Endodermal cell (in vitro differentiated cells): ENCODE results near the gene PSMC3. TPM values are rescaled to one million over a fixed set of nuclear protein-coding genes. Genes with fewer than 3 reads are reported as not detected.

Experiments
- DNase-seq: peaks from one replicate; pipeline ENCODE4 v3.0.0-alpha.2; 2017
- H3K27ac ChIP-seq: 2 replicates; pipeline ENCODE4 v1.5.1; 2013; ENCODE audit warnings: mild to moderate bottlenecking, low read depth, low read length, moderate library complexity
- H3K27me3 ChIP-seq: 2 replicates; pipeline ENCODE4 v1.6.1; 2013; ENCODE audit warnings: mild to moderate bottlenecking, low read length, moderate library complexity; ENCODE audit not compliant: insufficient read depth, control insufficient read depth, poor library complexity, severe bottlenecking
- H3K36me3 ChIP-seq: 2 replicates; pipeline ENCODE4 v1.7.0; 2013; ENCODE audit warnings: mild to moderate bottlenecking, low read length, moderate library complexity; ENCODE audit not compliant: control insufficient read depth, insufficient read depth
- H3K4me1 ChIP-seq: one replicate; pipeline ENCODE4 v1.7.0; 2013; ENCODE audit warnings: low read length; ENCODE audit not compliant: control insufficient read depth, insufficient read depth
- H3K4me3 ChIP-seq: 2 replicates; pipeline ENCODE4 v1.5.1; 2013; ENCODE audit warnings: mild to moderate bottlenecking, low read length, moderate library complexity
- H3K9ac ChIP-seq: 2 replicates; pipeline ENCODE4 v1.6.1; 2013; ENCODE audit warnings: mild to moderate bottlenecking, low read length, moderate library complexity; ENCODE audit not compliant: poor library complexity, severe bottlenecking; ENCODE audit errors: extremely low read depth
- H3K9me3 ChIP-seq: 2 replicates; pipeline ENCODE4 v1.6.1; 2013; ENCODE audit warnings: mild to moderate bottlenecking, low read length, moderate library complexity; ENCODE audit not compliant: control insufficient read depth
- H3K27ac Mint-ChIP-seq: 2 replicates; pipeline ENCODE4 v1.8.0; 2020; ENCODE audit warnings: mixed read lengths
- H3K27me3 Mint-ChIP-seq: 2 replicates; pipeline ENCODE4 v1.8.0; 2021; ENCODE audit warnings: mild to moderate bottlenecking, mixed read lengths; ENCODE audit not compliant: insufficient read depth
- H3K36me3 Mint-ChIP-seq: 2 replicates; pipeline ENCODE4 v1.8.0; 2020; ENCODE audit warnings: low read depth, mixed read lengths
- H3K4me1 Mint-ChIP-seq: 2 replicates; pipeline ENCODE4 v1.8.0; 2020; ENCODE audit warnings: mixed read lengths
- H3K4me3 Mint-ChIP-seq: 2 replicates; pipeline ENCODE4 v1.8.0; 2020; ENCODE audit warnings: mild to moderate bottlenecking, moderate library complexity, mixed read lengths
- H3K9me3 Mint-ChIP-seq: 2 replicates; pipeline ENCODE4 v1.8.0; 2020; ENCODE audit warnings: mild to moderate bottlenecking, mixed read lengths
- WGBS, 2 experiments: methylation state at CpG; one replicate each; pipeline versions ENCODE4 v1.1.5 to v1.1.7; 2013; ENCODE audit warnings: missing lambda C conversion rate in 2 of 2, mixed read lengths in 1 of 2; ENCODE audit not compliant: insufficient coverage in 1 of 2, insufficient read length in 1 of 2; 5-methylcytosine and 5-hydroxymethylcytosine counted together
- total RNA-seq, 2 donors: library from RNA; stranded (reverse); fragmentation: NEBNext Ultra II Directional in 1 of 2; extraction: Animal tissue kit (Norgen Biotek cat#: 25700) in 1 of 2; gene quantifications; 2 replicates in 1 of 2; 3 replicates in 1 of 2; pipeline ENCODE4 v1.2.1, GENCODE V29; 2021
- TF ChIP-seq, protein P1 (sequence below): fragments of 200-600 bp; sonication (generic); conservative IDR thresholded peaks from 2 replicates; pipeline ENCODE4 v1.5.0; 2021; ENCODE audit warnings: antibody characterized with exemption, mild to moderate bottlenecking

The PSMC3 gene
- total RNA-seq, 2 donors from 2014 or later, result 152 to 175 TPM

DNA sequence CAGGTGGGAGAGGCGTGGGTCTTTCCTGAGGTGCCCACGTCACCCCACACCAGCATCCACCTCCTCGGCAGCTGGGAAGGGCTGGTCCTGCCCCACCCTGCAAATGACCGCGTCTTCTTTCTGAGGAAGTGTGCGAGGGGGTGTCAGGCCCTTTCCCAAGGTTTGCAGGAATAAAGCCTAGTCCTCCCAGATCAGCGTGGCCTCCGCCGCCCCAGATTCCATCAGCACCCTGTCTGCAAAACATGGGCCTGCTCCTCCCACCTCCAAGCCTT lies 32.3 kb downstream of the PSMC3 start:
- Histone ChIP-seq H3K9me3 (no peaks in the 10 kb centered on the region), H3K4me3 (no peak overlapping the region), H3K4me1 (no peaks in the 10 kb centered on the region), H3K9ac (no peak overlapping the region), H3K27me3 (no peaks in the 10 kb centered on the region), H3K36me3 (no peaks in the 10 kb centered on the region), H3K27ac (no peak overlapping the region)
- no peaks in the 10 kb centered on the region for H3K27me3 Mint-ChIP-seq
- TF ChIP-seq, protein P1, sequence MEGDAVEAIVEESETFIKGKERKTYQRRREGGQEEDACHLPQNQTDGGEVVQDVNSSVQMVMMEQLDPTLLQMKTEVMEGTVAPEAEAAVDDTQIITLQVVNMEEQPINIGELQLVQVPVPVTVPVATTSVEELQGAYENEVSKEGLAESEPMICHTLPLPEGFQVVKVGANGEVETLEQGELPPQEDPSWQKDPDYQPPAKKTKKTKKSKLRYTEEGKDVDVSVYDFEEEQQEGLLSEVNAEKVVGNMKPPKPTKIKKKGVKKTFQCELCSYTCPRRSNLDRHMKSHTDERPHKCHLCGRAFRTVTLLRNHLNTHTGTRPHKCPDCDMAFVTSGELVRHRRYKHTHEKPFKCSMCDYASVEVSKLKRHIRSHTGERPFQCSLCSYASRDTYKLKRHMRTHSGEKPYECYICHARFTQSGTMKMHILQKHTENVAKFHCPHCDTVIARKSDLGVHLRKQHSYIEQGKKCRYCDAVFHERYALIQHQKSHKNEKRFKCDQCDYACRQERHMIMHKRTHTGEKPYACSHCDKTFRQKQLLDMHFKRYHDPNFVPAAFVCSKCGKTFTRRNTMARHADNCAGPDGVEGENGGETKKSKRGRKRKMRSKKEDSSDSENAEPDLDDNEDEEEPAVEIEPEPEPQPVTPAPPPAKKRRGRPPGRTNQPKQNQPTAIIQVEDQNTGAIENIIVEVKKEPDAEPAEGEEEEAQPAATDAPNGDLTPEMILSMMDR, result no peak
- 95% methylated on average over 3 to 9 of the region's 9 CpGs for WGBS, 2 experiments
- H3K4me3 Mint-ChIP-seq, result no peak overlapping the region
- peaks cover 8% of the 10 kb centered on the region for H3K4me1 Mint-ChIP-seq
- DNase-seq, result no peak
- no peaks in the 10 kb centered on the region for H3K9me3 Mint-ChIP-seq
- no peak overlapping the region for H3K27ac Mint-ChIP-seq
- H3K36me3 Mint-ChIP-seq, result no peaks in the 10 kb centered on the region

DNA sequence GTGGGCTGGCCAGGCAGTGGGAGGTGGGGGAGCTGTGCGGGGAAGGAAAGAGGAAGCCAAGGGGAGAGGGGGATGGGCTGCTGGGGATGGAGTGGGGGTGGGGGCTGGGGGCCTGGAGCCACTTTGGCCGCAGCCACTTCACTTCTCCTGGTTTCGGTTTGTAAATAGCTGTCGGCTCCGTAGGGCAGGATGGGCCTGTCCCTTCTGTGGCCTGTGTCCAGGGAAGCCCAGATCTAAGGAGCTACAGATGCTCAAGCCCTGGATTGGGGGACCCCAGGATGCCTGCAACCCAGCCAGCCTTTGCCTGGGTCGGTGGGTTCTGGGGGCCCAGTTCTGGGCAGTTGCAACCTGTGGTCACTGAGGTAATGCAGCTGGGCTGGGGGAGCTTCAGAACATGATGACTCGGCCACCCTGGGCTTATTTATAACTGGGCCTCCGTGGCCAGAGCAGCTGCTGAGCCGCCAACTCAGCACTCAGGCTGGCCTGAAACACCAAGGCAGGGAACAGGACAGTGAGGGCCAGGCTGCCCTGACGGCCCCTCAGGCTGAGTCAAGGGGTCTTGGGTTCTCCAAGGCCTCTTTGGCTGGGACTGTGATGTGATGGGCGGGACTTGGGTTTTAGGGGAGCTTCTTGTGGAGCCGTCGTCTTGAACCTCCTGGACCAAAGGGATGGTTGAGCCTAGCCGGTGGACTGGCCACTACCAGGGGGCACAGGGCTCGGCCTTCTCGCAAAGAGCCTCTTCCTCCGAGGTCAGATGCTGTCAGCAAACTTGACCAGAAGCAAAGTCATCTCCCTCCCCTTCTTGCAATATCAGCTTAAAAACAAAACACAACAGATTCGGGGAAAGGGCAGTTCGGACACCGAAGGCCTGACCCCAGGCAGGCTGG lies 32.8 kb downstream of the PSMC3 start:
- peaks cover 6% of the 10 kb centered on the region for H3K4me1 Mint-ChIP-seq
- no peaks in the 10 kb centered on the region for H3K9me3 Mint-ChIP-seq
- 93% methylated on average over 11 to 19 of the region's 20 CpGs for WGBS, 2 experiments
- Histone ChIP-seq H3K4me3 (no peak overlapping the region), H3K36me3 (no peaks in the 10 kb centered on the region), H3K4me1 (no peaks in the 10 kb centered on the region), H3K9ac (no peak overlapping the region), H3K27me3 (no peaks in the 10 kb centered on the region), H3K27ac (no peak overlapping the region), H3K9me3 (no peaks in the 10 kb centered on the region)
- H3K27me3 Mint-ChIP-seq, result no peaks in the 10 kb centered on the region
- no peak overlapping the region for H3K27ac Mint-ChIP-seq
- no peaks in the 10 kb centered on the region for H3K36me3 Mint-ChIP-seq
- DNase-seq, result no peak
- TF ChIP-seq, protein P1, result no peak
- H3K4me3 Mint-ChIP-seq, result no peak overlapping the region

DNA sequence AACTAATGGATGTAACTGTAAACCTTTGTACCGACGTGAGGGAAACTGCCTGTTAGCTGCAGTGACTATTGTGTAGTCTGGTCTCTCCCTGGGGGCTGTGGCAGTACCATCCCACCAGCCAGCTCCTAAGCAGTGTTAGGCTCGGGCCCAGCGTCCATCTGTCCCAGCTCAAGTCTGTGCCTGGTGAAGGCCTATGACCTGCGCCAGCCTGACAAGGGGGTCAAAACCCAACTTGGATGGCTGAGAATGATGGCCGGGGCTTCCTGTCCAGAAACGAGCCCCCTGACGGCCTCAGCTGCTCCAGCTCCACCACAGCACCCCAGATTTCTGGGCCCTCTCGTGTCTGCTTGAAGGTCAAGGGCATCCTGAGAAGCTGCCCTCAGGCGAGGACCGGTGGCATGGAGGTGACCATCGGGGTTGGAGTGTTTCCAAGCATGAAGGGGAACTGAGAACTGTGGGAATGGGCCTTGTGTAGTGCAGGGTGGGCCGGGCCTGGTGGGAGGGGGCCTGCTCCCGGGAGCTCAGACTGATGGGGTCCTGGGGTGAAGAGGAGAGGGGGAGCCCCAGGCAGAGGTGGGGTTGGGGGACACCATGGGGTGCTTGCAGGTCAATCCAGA lies 33.6 kb downstream of the PSMC3 start:
- Histone ChIP-seq H3K27ac (no peak overlapping the region), H3K36me3 (no peaks in the 10 kb centered on the region), H3K9me3 (no peaks in the 10 kb centered on the region), H3K4me1 (no peaks in the 10 kb centered on the region), H3K9ac (no peak overlapping the region), H3K27me3 (no peaks in the 10 kb centered on the region), H3K4me3 (no peak overlapping the region)
- no peak for DNase-seq
- Mint-ChIP-seq H3K36me3 (no peaks in the 10 kb centered on the region), H3K27ac (no peak overlapping the region), H3K4me1 (no peaks in the 10 kb centered on the region), H3K4me3 (no peak overlapping the region), H3K27me3 (no peaks in the 10 kb centered on the region), H3K9me3 (no peaks in the 10 kb centered on the region)
- WGBS, 2 experiments, result 91 to 93% methylated on average over 9 to 14 of the region's 14 CpGs
- TF ChIP-seq, protein P1, result no peak
